HepG2 (cell line): ENCODE data around the gene PRICKLE3. TPM values are rescaled to one million over a fixed set of nuclear protein-coding genes. Genes with fewer than 3 reads are reported as not detected.

Source experiments
- ATAC-seq: fragments of 200-7000 bp; cut with Tn5 transposase; 3 replicates; pipeline ENCODE4 v1.9.1; 2020; ENCODE audit warnings: mild to moderate bottlenecking, moderate library complexity
- BruUV-seq: library from RNA; stranded (reverse); fragments of 400-500 nt; replicated peaks from 2 replicates; lab custom pipeline; 2021; lab: Mats Ljungman, UMichigan
- CTCF ChIA-PET: fragments of 300-600 bp; formaldehyde crosslinking; extraction: SDS; loops from one replicate; lab custom pipeline; 2021; ENCODE audit warnings: low total read pairs, inconsistent platforms, low intra/inter-chr PET ratio; lab: Yijun Ruan, JAX
- POLR2A ChIA-PET: fragments of 350-600 bp; sonication (Branson Sonifier 250); formaldehyde crosslinking; loops from one replicate; lab custom pipeline; 2020; ENCODE audit warnings: antibody characterized with exemption, inconsistent platforms; lab: Yijun Ruan, JAX
- DNase-seq: peaks from one replicate; pipeline ENCODE4 v3.0.0-alpha.2; 2015; ENCODE audit warnings: low spot score
- FAIRE-seq: peaks from 3 replicates; lab custom pipeline; 2011; peaks lifted over from hg19 to GRCh38; lab: Jason Lieb, UNC
- H2AFZ ChIP-seq: one replicate; pipeline ENCODE4 v1.6.1; 2011; ENCODE audit warnings: low read length, inconsistent platforms
- H3K27ac ChIP-seq: fragments of 300-600 bp; 3 replicates; pipeline ENCODE4 v1.8.0; 2011; ENCODE audit warnings: mixed run types, mild to moderate bottlenecking, mixed read lengths, low read length, inconsistent platforms; ENCODE audit not compliant: insufficient read depth; ENCODE audit errors: extremely low read length
- H3K27me3 ChIP-seq, 2 experiments: fragments of 200-600 bp in 1 of 2; 2 replicates in 1 of 2; 3 replicates in 1 of 2; pipeline versions ENCODE4 v1.6.0 to v1.8.0; 2011; ENCODE audit warnings: low read length in 2 of 2, mild to moderate bottlenecking in 2 of 2, moderate library complexity in 2 of 2, inconsistent platforms in 1 of 2; ENCODE audit not compliant: insufficient read depth in 2 of 2, control insufficient read depth in 1 of 2
- H3K36me3 ChIP-seq, 2 experiments: fragments of 200-600 bp in 1 of 2; replicated peaks in 1 of 2; 2 replicates in 1 of 2; 3 replicates in 1 of 2; pipeline versions ENCODE4 v1.5.1 to v1.8.0; 2011; ENCODE audit warnings: low read length in 2 of 2, inconsistent platforms in 1 of 2; ENCODE audit not compliant: insufficient read depth in 2 of 2, control insufficient read depth in 1 of 2
- H3K4me1 ChIP-seq: 2 replicates; pipeline ENCODE4 v1.5.1; 2012; ENCODE audit warnings: low read length, inconsistent platforms; ENCODE audit not compliant: insufficient read depth
- H3K4me2 ChIP-seq: 2 replicates; pipeline ENCODE4 v1.6.0; 2011; ENCODE audit warnings: low read depth, low read length, inconsistent platforms
- H3K4me3 ChIP-seq, 3 experiments: fragments of 200-600 bp in 1 of 3; sonication (generic), shearing (Covaris generic) in 1 of 3; replicated peaks in 1 of 3; 2 replicates each; pipeline ENCODE4 v1.5.1; 2011 to 2016; ENCODE audit warnings: low read length in 3 of 3, inconsistent platforms in 2 of 3, low read depth in 2 of 3, mild to moderate bottlenecking in 2 of 3, control low read depth in 1 of 3, mixed read lengths in 1 of 3; ENCODE audit not compliant: insufficient read depth in 1 of 3
- H3K79me2 ChIP-seq: one replicate; pipeline ENCODE4 v1.6.1; 2011; ENCODE audit warnings: low read length, inconsistent platforms; ENCODE audit not compliant: insufficient read depth
- H3K9ac ChIP-seq: 2 replicates; pipeline ENCODE4 v1.6.0; 2011; ENCODE audit warnings: mild to moderate bottlenecking, low read depth, low read length, inconsistent platforms; ENCODE audit not compliant: insufficient read depth
- H3K9me3 ChIP-seq: 2 replicates; pipeline ENCODE4 v1.5.1; 2012; ENCODE audit warnings: mild to moderate bottlenecking, low read length
- H4K20me1 ChIP-seq: 2 replicates; pipeline ENCODE4 v1.6.0; 2011; ENCODE audit warnings: inconsistent platforms, mild to moderate bottlenecking, low read length, moderate library complexity; ENCODE audit not compliant: insufficient read depth
- ATF5 ChIP-seq: sonication (generic); formaldehyde crosslinking; IDR thresholded peaks from 2 replicates; pipeline ENCODE4 v1.4.0; 2020; ENCODE audit warnings: mild to moderate bottlenecking, low read depth, missing genetic modification reagents
- EHMT2 ChIP-seq: fragments of 200-600 bp; sonication (generic); IDR thresholded peaks from 2 replicates; pipeline ENCODE4 v1.7.0; 2017; ENCODE audit warnings: antibody characterized with exemption, low read depth, low read length, borderline replicate concordance
- EP300 ChIP-seq, 3 experiments: sonication (generic) in 1 of 3; formaldehyde crosslinking in 1 of 3; IDR thresholded peaks; 2 replicates each; pipeline versions ENCODE4 v1.5.1 to v1.6.1; 2011 to 2020; ENCODE audit warnings: low read depth in 2 of 3, low read length in 2 of 3, borderline replicate concordance in 1 of 3, improper control_type of control experiment in 1 of 3, mild to moderate bottlenecking in 1 of 3, missing genetic modification reagents in 1 of 3, moderate library complexity in 1 of 3
- MBNL3 ChIP-seq: fragments of 250-450 bp; sonication (Bioruptor Pico); conservative IDR thresholded peaks from 2 replicates; pipeline ENCODE4 v1.8.0; 2022; ENCODE audit warnings: mild to moderate bottlenecking, inconsistent platforms
- MTA3 ChIP-seq: sonication (generic); formaldehyde crosslinking; IDR thresholded peaks from 2 replicates; pipeline ENCODE4 v1.4.0; 2020; ENCODE audit warnings: missing genetic modification reagents
- NCOA2 ChIP-seq: sonication (generic); formaldehyde crosslinking; IDR thresholded peaks from 2 replicates; pipeline ENCODE4 v1.8.0; 2022; ENCODE audit warnings: inconsistent platforms
- RAD51 ChIP-seq: fragments of 450-650 bp; IDR thresholded peaks from 2 replicates; pipeline ENCODE4 v1.6.1; 2016; ENCODE audit warnings: borderline replicate concordance
- SRSF1 ChIP-seq: fragments of 200-400 bp; formaldehyde crosslinking; optimal IDR thresholded peaks from 2 replicates; pipeline ENCODE3; 2017; ENCODE audit warnings: mild to moderate bottlenecking, low read depth, low read length, moderate library complexity
- TOE1 ChIP-seq: sonication (generic); formaldehyde crosslinking; IDR thresholded peaks from 2 replicates; pipeline ENCODE4 v1.4.0; 2020; ENCODE audit warnings: mild to moderate bottlenecking, missing genetic modification reagents
- U2AF1 ChIP-seq: fragments of 200-400 bp; formaldehyde crosslinking; optimal IDR thresholded peaks from 2 replicates; pipeline ENCODE3; 2017; ENCODE audit warnings: mild to moderate bottlenecking, low read depth, low read length
- ZNF124 ChIP-seq: sonication (generic); formaldehyde crosslinking; IDR thresholded peaks from 2 replicates; pipeline ENCODE4 v1.4.0; 2020; ENCODE audit warnings: missing genetic modification reagents
- ZNF260 ChIP-seq: sonication (generic); formaldehyde crosslinking; IDR thresholded peaks from 2 replicates; pipeline ENCODE4 v1.4.0; 2020; ENCODE audit warnings: missing genetic modification reagents, low read depth, mild to moderate bottlenecking, borderline replicate concordance
- ZNF292 ChIP-seq: sonication (generic); formaldehyde crosslinking; IDR thresholded peaks from 2 replicates; pipeline ENCODE4 v1.8.1; 2022; ENCODE audit warnings: mild to moderate bottlenecking, low read depth, missing genetic modification reagents, borderline replicate concordance
- ZNF704 ChIP-seq: sonication (generic); formaldehyde crosslinking; IDR thresholded peaks from 2 replicates; pipeline ENCODE4 v1.8.1; 2023; ENCODE audit warnings: mild to moderate bottlenecking, inconsistent platforms, moderate library complexity, missing genetic modification reagents, borderline replicate concordance
- ZNF776 ChIP-seq: sonication (generic); formaldehyde crosslinking; IDR thresholded peaks from 2 replicates; pipeline ENCODE4 v1.4.0; 2020; ENCODE audit warnings: mild to moderate bottlenecking, missing genetic modification reagents
- WGBS: methylation state at CpG from one replicate; pipeline ENCODE4 v1.1.6; 2017; ENCODE audit warnings: low lambda C conversion rate; 5-methylcytosine and 5-hydroxymethylcytosine counted together
- in situ Hi-C: cut with HindIII; loops from 2 replicates; pipeline ENCODE4 v1.10.0; 2017; ENCODE audit warnings: low pct_unique_long_range_greater_than_20kb; ENCODE audit not compliant: extremely low pct_ligation_motif_present
- intact Hi-C: fragments of 100-400 bp; cut with micrococcal nuclease; formaldehyde crosslinking; loops from one replicate; pipeline ENCODE4 v1.10.0; 2022; ENCODE audit not compliant: unreplicated experiment
- polyA plus RNA-seq, 8 experiments: library from polyadenylated mRNA; depleted of rRNA in 3 of 8; stranded (reverse) in 7 of 8; unstranded in 1 of 8; fragments of >200 nt; fragmentation: Illumina TruSeq in 4 of 8; extraction: Trizol in 4 of 8; gene quantifications; 2 replicates each; pipeline versions ENCODE4 v1.2.1 to v1.2.3, GENCODE V29; 2011 to 2016; ENCODE audit warnings: low read depth in 4 of 8, missing spikeins in 1 of 8, mixed read lengths in 1 of 8; ENCODE audit not compliant: insufficient read depth in 1 of 8
- total RNA-seq, 5 experiments: library from RNA; depleted of rRNA; stranded (reverse); fragments of >200 nt; fragmentation: Illumina TruSeq; extraction: Trizol; gene quantifications; 2 replicates each; pipeline ENCODE4 v1.2.3, GENCODE V29; 2016; ENCODE audit warnings: low read depth in 1 of 5
- TF ChIP-seq, protein P1 (sequence below): sonication (generic); formaldehyde crosslinking; IDR thresholded peaks from 2 replicates; pipeline ENCODE4 v1.4.0; 2020; ENCODE audit warnings: missing genetic modification reagents
- TF ChIP-seq, protein P2 (sequence below): IDR thresholded peaks from 2 replicates; pipeline ENCODE4 v1.6.1; 2016; ENCODE audit warnings: low read depth, borderline replicate concordance
- TF ChIP-seq, protein P3 (sequence below): IDR thresholded peaks from 2 replicates; pipeline ENCODE4 v1.6.1; 2018; ENCODE audit warnings: missing genetic modification reagents, mild to moderate bottlenecking, missing compliant biosample characterization

PRICKLE3 gene
- total and polyA plus RNA-seq, 2 of the 13 experiments (the other 11 are each of a cell fraction or from before 2014, with no cell fraction given), result 2.6 TPM

DNA sequence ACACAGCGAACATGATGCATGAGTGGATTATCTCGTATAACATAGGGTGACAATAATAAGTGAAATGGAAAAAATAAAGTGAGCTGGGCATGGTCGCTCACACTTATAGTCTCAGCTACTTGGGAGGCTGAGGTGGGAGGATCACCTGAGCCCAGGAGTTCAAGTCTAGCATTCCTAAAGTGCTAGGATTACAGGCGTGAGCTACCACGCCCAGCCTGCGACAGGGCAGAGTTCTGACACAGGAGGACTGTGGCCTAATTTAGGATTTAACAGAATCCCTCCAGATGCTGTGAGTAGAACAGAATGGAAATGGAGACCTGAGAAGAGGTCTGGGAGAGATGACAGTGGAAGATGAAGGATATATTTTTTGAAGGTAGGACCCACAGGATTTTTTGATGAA lies 3.4 kb upstream of the PRICKLE3 start:
- H4K20me1 ChIP-seq, result no peaks in the 10 kb centered on the region
- CTCF ChIA-PET, result no interaction called here
- no peaks in the 10 kb centered on the region for H3K9me3 ChIP-seq
- POLR2A ChIA-PET, result interaction anchor here (1.0 kb wide), 1 partner anchor 21 kb away, joined by 3 read pairs; no protein-coding TSS in a partner anchor
- H3K4me3 ChIP-seq, result 0 out of 6 replicates have a peak overlapping the region, but pooled peaks of 1 of the 3 experiments have one; percentile 49
- peaks cover 54% of the 10 kb centered on the region for H3K4me1 ChIP-seq
- intact Hi-C loops (loop anchor here (5.0 kb wide), 2 partner anchors 78 to 452 kb away; partner anchors contain the start of gene PPP1R3F), in situ Hi-C loops (loop anchor here (5.0 kb wide), 1 partner anchor 67 kb away; the partner anchor contains the start of gene GPKOW)
- BruUV-seq, result no TSS peak
- ATAC-seq (no peak), DNase-seq (no peak), FAIRE-seq (peak; percentile 36)
- H3K9ac ChIP-seq, result 0 out of 2 replicates have a peak overlapping the region, but pooled peaks have one; percentile 8
- H3K27me3 ChIP-seq, result no peaks in the 10 kb centered on the region
- peak overlapping the region; percentile 58 for H3K4me2 ChIP-seq
- H2AFZ ChIP-seq, result no peak overlapping the region
- no peaks in the 10 kb centered on the region for H3K36me3 ChIP-seq
- WGBS, result 53% methylated on average over 6 of the region's 6 CpGs
- H3K27ac ChIP-seq, result no peak overlapping the region
- no peaks in the 10 kb centered on the region for H3K79me2 ChIP-seq
- TF ChIP-seq, protein P1, sequence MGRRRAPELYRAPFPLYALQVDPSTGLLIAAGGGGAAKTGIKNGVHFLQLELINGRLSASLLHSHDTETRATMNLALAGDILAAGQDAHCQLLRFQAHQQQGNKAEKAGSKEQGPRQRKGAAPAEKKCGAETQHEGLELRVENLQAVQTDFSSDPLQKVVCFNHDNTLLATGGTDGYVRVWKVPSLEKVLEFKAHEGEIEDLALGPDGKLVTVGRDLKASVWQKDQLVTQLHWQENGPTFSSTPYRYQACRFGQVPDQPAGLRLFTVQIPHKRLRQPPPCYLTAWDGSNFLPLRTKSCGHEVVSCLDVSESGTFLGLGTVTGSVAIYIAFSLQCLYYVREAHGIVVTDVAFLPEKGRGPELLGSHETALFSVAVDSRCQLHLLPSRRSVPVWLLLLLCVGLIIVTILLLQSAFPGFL (CRISPR knock-in tag), result no peak
- TF ChIP-seq NCOA2 (CRISPR knock-in tag) (no peak), ATF5 (CRISPR knock-in tag) (no peak), ZNF124 (CRISPR knock-in tag) (no peak), RAD51 (no peak), U2AF1 (no peak), EHMT2 (no peak), TOE1 (CRISPR knock-in tag) (no peak), ZNF776 (no peak), ZNF292 (CRISPR knock-in tag) (no peak), MBNL3 (CRISPR knock-in tag) (no peak), ZNF260 (CRISPR knock-in tag) (no peak), SRSF1 (no peak), ZNF704 (CRISPR knock-in tag) (no peak), MTA3 (CRISPR knock-in tag) (no peak), EP300 (IDR thresholded peaks at IDR 0.05; ENCODE audit: low read depth in 2 of 2, low read length in 2 of 2) (no peak), EP300 (CRISPR knock-in tag; IDR thresholded peaks at IDR 0.05; ENCODE audit: borderline replicate concordance) (no peak)
- TF ChIP-seq, protein P2, sequence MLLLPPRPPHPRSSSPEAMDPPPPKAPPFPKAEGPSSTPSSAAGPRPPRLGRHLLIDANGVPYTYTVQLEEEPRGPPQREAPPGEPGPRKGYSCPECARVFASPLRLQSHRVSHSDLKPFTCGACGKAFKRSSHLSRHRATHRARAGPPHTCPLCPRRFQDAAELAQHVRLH (CRISPR knock-in tag), result no peak
- TF ChIP-seq, protein P3, sequence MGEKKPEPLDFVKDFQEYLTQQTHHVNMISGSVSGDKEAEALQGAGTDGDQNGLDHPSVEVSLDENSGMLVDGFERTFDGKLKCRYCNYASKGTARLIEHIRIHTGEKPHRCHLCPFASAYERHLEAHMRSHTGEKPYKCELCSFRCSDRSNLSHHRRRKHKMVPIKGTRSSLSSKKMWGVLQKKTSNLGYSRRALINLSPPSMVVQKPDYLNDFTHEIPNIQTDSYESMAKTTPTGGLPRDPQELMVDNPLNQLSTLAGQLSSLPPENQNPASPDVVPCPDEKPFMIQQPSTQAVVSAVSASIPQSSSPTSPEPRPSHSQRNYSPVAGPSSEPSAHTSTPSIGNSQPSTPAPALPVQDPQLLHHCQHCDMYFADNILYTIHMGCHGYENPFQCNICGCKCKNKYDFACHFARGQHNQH, result no peak
- TF ChIP-seq, all 625 proteins: peak for 0
